Measurements from ENCODE around the gene TCP11X2.
"Not testable (repeated sequence)": the region's sequence is repeated elsewhere in the genome, so short reads cannot be mapped to it uniquely, and the experiment has no call there.

- TF ChIP-seq CTCF, POLR2AphosphoS5 (IDR thresholded peaks at IDR 0.05): not testable (repeated sequence)
Measured at GRCh38 chrX:102439908-102440307, 31.7 kb downstream of the TCP11X2 start, which contains the start of gene NXF2B.

Data from upper lobe of left lung (tissue), 4 donors.